GM18505 (cell line): ENCODE results near the gene SUMO2.
"Not testable (repeated sequence)": the region's sequence is repeated elsewhere in the genome, so short reads cannot be mapped to it uniquely, and the experiment has no call there.

Source experiments
- ATAC-seq: cut with Tn5 transposase; IDR thresholded peaks from one replicate; pipeline ENCODE4 v1.9.1; 2021; ENCODE audit not compliant: unreplicated experiment
- POLR2A ChIP-seq: IDR thresholded peaks from 4 replicates; pipeline ENCODE4 v1.6.1; 2011; ENCODE audit warnings: borderline replicate concordance; ENCODE audit not compliant: insufficient read depth, insufficient read length; ENCODE audit errors: extremely low read depth

Gene SUMO2

DNA sequence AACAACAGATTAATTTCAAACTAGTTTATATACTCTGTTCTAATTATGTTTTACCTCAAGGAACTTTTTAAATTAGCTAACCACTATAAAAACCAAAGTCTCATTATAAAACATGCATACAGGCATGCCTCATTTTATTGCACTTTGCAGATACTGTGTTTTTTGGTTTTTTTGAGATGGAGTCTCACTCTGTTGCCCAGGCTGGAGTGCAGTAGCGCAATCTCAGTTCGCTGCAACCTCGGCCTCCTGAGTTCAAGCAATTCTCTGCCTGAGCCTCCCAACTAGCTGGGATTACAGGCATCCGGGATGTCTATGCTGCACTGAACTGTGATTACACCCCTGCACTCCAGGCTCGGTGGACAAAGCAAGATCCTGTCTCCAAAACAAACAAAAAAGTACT is 19.7 kb downstream of the SUMO2 start:
- no peak for TF ChIP-seq POLR2A
- no peak for ATAC-seq

DNA sequence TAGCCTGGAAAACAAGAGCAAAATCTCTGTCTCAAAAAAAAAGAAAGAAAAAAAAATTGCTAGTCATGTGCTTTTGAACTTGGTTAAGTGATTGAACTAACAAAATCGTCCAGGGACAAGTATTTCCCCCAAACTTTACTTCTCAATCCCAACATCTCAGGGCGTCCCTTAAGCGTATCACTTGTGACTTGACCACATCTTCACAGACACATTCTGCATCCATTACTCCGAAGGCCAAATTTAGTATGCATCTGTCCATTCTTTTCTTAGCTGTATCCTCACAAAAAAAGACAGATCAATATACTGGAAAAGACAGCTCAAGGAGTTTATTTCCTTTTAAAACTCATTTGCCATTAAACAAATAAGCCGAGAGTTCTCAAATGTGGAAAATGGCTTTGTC is 22.5 kb downstream of the SUMO2 start:
- no peak for ATAC-seq
- TF ChIP-seq POLR2A, result no peak

DNA sequence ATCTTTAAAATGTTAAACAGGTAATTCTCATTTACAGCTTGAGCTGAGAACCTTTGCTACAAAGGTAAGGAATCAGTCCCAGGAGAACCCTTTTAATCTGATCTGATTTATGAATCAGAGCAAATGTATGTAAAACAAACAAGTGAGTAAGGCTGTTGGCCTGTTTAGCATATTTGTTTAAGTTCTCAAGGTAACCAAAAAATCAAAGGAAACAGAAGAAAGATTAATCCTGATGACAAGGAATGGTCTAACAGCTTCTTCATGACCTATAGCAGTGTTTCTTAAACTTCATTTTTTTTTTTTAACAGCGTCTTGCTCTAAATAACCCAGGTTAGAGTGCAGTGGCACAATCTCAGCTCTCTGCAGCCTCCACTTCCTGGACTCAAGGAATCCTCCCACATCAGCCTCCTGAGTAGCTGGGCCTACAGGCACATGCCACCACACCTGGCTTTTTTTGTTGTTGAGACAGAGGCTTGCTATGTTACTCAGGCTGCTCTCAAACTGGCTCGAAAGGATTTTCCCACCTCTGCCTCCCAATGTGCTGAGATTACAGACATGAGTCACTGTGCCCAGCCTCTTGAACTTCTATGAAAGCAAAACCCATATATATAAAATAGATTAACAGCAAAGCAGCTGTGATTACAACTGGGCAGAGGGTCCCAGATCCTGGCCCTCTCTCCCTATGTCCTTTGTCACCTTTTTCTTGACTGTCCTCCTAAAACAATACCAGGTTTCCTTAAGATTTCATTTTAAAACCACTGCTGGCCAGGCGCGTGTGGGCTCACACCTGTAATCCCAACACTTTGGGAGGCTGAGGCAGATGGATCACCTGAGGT is 23.3 kb downstream of the SUMO2 start:
- no peak for ATAC-seq
- no peak for TF ChIP-seq POLR2A

DNA sequence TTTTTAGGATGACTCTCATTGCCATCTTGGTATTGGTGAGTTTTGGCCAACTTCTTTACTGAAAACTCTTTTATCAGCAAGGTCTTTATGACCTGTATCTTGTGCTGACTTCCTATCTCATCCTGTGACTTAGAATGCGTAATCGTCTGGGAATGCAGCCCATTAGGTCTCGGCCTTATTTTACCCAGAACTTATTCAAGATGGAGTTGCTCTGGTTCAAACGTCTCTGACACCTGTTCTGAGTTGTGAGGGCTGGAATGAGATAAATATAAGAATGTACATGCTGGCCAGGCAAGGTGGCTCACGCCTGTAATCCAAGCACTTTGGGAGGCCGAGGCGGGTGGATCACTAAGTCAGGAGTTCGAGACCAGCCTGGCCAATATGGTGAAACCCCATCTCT is 24.3 kb downstream of the SUMO2 start:
- not testable (repeated sequence) for ATAC-seq

DNA sequence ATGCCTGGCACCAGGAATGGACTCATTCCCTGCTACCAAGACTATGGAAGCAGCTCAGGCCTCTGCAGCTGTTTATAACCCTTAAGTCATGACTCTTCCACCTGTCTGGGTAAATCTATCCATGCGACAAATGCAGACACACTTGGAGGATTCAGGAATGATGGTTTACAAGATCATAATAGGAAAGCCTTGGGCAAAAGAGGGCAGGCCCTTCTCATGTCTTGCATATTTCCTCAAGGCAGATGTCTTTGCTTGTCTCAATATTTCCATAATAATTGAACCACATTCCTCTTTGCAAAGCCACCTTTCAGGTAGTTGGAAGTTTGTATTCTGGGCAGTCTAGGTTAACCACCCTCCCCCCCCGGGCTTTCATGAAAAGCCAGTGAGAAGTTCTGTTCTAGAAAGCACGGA is 27.6 kb downstream of the SUMO2 start:
- TF ChIP-seq POLR2A, result no peak
- ATAC-seq, result no peak

DNA sequence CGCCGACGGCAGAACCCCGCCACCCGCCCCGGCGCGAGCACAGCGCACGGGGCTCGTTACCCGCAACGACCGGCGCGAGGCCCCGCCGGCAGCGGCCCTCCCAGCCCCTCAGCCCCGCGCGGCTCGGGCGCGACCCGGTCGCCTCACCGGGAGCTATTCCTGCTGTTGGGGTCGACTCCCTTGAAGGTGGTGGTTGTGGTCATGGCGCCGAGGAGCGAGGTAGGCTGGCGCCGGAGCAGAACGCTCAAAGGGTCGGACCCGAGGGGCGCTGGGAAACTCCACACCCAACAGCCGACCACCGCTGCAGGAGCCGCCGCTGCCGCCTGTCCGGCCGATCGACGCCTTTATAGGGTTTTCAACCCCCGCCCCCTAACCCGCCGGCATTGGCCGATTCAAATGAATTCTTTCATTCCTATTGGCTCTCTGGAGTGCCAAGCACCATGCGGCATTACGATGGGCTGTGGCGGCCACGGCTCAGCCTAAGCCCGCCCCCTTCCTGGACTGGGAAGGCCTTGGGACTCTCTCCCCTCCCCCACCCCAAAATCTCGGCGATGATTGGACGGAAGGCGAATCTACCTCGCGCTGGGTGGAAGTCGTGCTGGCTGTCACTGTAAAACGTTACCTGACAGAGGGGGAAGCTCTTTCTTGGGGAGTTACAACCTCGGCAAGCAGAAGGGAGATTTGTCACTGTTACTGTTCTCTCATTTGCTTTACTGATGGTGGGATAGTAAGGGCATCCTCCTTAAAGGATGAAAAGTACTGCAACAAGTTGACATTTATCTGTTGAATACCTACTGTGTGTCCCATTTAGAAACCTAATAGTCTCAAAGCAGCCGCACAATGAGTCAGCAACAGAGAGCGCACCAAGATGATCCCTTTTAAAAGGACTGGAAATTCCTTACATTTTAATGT is 28.3 kb downstream of the SUMO2 start, which contains the start of gene JPT1:
JPT1 (minus strand) TSS at position 318 of the 912 bp plus-strand sequence; CDS start at position 203, 115 bp downstream.
- peak; percentile 100 for TF ChIP-seq POLR2A
- peak; percentile 94 for ATAC-seq

DNA sequence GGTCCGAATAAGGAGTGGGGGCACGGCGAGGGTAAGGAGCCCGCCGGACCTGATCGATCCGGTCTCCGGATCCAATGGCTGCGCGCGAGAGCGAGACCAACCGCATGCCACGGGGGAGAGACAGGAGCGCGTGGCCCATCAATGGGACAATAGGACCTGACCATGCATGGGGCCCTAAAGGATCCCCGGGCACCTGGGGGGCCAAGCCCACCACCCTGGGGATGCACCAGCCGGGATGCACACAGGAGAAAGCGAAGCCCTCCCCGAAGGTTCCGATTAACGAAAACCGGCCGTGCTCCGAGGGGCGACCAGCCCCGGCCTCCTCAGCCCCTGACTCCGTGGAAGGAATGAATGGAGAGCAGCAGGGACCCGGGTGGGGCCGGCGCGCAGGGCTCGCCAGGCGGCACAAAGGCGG is 29.0 kb downstream of the SUMO2 start:
- peak; percentile 7 for ATAC-seq
- TF ChIP-seq POLR2A, result no peak

DNA sequence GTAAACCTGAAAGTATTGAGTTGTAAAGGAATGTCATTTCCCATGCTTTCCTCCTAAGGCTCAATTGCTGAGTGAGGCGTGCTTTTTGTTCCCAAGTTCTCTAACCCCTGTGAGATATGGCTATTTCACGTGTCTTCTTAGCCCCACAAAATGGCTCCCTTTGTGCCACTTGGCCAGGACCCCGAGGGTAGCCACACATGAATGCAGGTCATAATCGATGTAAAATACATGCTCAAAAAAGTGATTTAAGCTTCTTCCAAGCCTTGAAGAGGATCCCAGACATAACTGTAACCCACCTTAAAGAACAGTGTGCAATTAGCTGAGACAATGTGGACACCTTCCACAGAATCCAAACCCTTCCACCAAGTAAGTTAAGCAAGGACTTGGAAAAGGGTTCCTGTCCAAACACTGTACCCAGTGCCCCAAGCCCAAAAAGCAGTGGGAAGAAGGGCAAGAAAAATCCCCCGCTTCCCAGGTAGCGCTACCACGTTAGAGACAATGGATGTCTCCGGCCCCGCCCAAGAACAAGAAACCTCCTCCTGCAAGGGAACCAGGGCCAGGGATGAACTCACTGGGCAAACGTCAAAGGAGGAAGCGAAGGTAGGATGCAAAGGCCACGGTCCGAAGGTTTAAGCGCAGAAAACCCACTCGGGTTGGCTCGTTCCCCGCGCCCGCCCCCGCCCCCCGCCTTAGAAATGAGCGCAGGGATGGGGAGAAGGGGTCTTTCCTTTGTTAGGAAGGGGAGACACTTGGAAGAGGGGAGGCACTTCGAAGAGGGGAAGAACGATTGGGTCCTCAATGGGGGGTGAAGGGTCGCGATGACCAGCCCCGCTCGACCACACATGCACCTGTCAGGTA is 29.6 kb downstream of the SUMO2 start:
- no peak for TF ChIP-seq POLR2A
- ATAC-seq, result no peak

DNA sequence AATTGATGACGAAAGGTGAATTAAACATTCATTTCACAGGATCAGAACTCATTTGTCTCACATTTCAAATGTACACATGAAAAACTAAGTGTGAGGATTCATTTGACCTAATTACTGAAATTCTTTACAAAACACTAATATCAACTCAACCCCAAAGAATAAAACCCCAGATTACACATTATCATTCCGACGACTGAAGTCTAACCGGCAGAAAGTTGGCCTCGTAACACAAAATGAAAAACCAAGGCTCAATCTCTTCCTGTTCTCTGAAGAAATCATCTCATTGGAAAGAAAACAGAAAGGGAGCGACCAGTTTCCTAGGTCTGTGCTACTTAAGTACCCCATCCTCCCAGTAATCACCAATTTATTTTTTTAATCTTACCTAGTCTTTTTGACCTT is 30.2 kb downstream of the SUMO2 start:
- no peak for ATAC-seq
- TF ChIP-seq POLR2A, result no peak

DNA sequence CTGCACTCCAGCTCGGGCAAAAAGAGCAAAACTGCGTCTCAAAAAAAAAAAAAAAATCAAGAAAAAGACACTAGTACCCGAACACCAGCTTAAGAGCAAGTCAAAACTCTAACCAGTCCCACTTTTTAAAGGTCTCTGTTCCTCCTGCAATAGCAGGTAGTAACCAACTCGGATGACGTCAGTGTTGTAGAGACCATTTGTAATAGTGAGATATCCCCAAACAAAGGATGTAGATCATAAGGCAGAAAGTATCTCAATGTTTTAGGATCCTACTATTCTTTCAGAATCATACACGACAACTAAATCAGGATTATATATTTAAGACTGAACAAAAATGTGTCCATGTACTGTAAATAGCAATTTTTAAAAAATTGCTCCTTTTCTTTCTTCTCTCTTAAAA is 30.8 kb downstream of the SUMO2 start:
- no peak for ATAC-seq
- TF ChIP-seq POLR2A, result no peak

DNA sequence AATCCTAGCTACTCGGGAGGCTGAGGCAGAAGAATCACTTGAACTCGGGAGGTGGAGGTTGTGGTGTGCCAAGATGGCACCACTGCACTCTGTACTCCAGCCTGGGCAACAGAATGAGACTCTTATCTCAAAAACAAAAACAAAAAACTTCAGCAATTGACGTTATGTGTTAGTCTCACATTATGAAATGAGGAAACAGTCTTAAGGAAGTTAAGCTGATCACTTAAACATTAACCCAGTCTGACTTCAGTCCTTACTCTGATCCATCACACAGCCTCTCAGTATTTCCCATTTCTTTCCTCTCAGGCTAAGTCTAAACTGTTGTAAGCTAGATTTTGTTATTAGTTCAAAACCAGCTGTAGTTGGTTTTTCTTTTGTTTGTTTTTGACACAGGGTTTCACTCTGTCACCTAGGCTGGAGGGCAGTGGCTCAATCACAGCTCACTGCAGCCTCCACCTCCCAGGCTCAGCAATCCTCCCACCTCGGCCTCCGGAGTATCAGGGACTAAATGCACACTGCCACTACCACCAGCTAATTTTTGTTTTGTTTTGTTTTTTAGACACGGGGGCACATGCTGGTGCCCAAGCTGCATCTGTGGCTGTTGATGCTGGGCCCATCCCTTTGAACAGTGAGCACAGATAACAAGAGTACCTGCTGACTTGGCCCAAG is 34.7 kb downstream of the SUMO2 start:
- no peak for ATAC-seq
- no peak for TF ChIP-seq POLR2A

DNA sequence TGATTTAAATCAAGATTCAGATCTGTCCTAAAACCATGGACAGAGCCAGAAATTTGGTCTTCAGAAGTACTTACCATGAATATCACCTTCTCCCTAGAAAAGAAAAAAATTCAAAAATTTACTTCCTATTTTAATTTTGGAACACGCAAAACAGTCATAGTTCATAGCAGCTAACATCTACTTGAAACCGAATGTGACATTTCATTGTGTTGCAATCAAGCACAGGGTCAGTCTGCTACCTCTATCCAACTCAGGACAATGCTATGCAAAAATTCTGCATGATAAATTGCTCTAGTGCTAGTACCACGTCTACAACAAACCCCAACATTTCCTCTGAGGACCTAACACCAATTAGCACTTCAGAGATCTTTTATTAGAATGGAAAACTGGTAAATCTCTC is 36.2 kb downstream of the SUMO2 start:
- ATAC-seq, result no peak

More for the DNA sequence above, 36.2 kb downstream of the SUMO2 start:
- TF ChIP-seq POLR2A, result no peak
